Measurements from ENCODE around the gene RAD51AP1. TPM values are rescaled to one million over a fixed set of nuclear protein-coding genes. Genes with fewer than 3 reads are reported as not detected.

The RAD51AP1 gene
- total RNA-seq, 1 donor from 2014 or later: 3.8 TPM

- Mint-ChIP-seq H3K36me3 (ENCODE audit: low read depth) (no peaks in the 10 kb centered on the region), H3K27me3 (ENCODE audit: low read depth) (no peaks in the 10 kb centered on the region), H3K4me3 (ENCODE audit: unreplicated experiment) (no peak overlapping the region), H3K27ac (ENCODE audit: unreplicated experiment) (no peak overlapping the region), H3K4me1 (ENCODE audit: low read depth) (peaks cover 6% of the 10 kb centered on the region), H3K9me3 (ENCODE audit: low read depth) (no peaks in the 10 kb centered on the region)
- DNase-seq (ENCODE audit: low spot score): no peak
- TF ChIP-seq CTCF (IDR thresholded peaks at IDR 0.05): no peak
These were observed 15.3 kb downstream of the RAD51AP1 start for GRCh38 chr12:4553943-4554342.

- Mint-ChIP-seq H3K4me1 (ENCODE audit: low read depth) (peaks cover 6% of the 10 kb centered on the region), H3K36me3 (ENCODE audit: low read depth) (no peaks in the 10 kb centered on the region), H3K27ac (ENCODE audit: unreplicated experiment) (no peak overlapping the region), H3K27me3 (ENCODE audit: low read depth) (no peaks in the 10 kb centered on the region), H3K4me3 (ENCODE audit: unreplicated experiment) (no peak overlapping the region), H3K9me3 (ENCODE audit: low read depth) (no peaks in the 10 kb centered on the region)
- no peak for DNase-seq (ENCODE audit: low spot score)
- TF ChIP-seq CTCF (IDR thresholded peaks at IDR 0.05): no peak
These were observed 17.1 kb downstream of the RAD51AP1 start for GRCh38 chr12:4555804-4556203.

- TF ChIP-seq CTCF (IDR thresholded peaks at IDR 0.05): no peak
- Mint-ChIP-seq H3K4me3 (ENCODE audit: unreplicated experiment) (no peak overlapping the region), H3K9me3 (ENCODE audit: low read depth) (no peaks in the 10 kb centered on the region), H3K27ac (ENCODE audit: unreplicated experiment) (no peak overlapping the region), H3K36me3 (ENCODE audit: low read depth) (no peaks in the 10 kb centered on the region), H3K4me1 (ENCODE audit: low read depth) (peaks cover 9% of the 10 kb centered on the region), H3K27me3 (ENCODE audit: low read depth) (no peaks in the 10 kb centered on the region)
- DNase-seq (ENCODE audit: low spot score): no peak
These were observed 18.2 kb downstream of the RAD51AP1 start for GRCh38 chr12:4556735-4557530.

- no peaks in the 10 kb centered on the region for H3K36me3 Mint-ChIP-seq (ENCODE audit: low read depth)
- no peak overlapping the region for H3K4me3 Mint-ChIP-seq (ENCODE audit: unreplicated experiment)
- no peak overlapping the region for H3K27ac Mint-ChIP-seq (ENCODE audit: unreplicated experiment)
- H3K9me3 Mint-ChIP-seq (ENCODE audit: low read depth): no peaks in the 10 kb centered on the region
- no peaks in the 10 kb centered on the region for H3K27me3 Mint-ChIP-seq (ENCODE audit: low read depth)
- TF ChIP-seq CTCF (IDR thresholded peaks at IDR 0.05): no peak
- DNase-seq (ENCODE audit: low spot score): no peak
- H3K4me1 Mint-ChIP-seq (ENCODE audit: low read depth): peaks cover 15% of the 10 kb centered on the region
These were observed 18.9 kb downstream of the RAD51AP1 start for GRCh38 chr12:4557586-4557985.

GRCh38 chr12:4558171-4558570 is 19.5 kb downstream of the RAD51AP1 start:
- no peak overlapping the region for H3K27ac Mint-ChIP-seq (ENCODE audit: unreplicated experiment)
- H3K36me3 Mint-ChIP-seq (ENCODE audit: low read depth): no peaks in the 10 kb centered on the region
- no peak for DNase-seq (ENCODE audit: low spot score)
- no peak overlapping the region for H3K4me3 Mint-ChIP-seq (ENCODE audit: unreplicated experiment)
- no peaks in the 10 kb centered on the region for H3K9me3 Mint-ChIP-seq (ENCODE audit: low read depth)
- no peak for TF ChIP-seq CTCF (IDR thresholded peaks at IDR 0.05)
- H3K4me1 Mint-ChIP-seq (ENCODE audit: low read depth): peaks cover 15% of the 10 kb centered on the region
- no peaks in the 10 kb centered on the region for H3K27me3 Mint-ChIP-seq (ENCODE audit: low read depth)

Measured in chondrocyte (in vitro differentiated cells).